ENCODE data around the gene VPS37D. TPM values are rescaled to one million over a fixed set of nuclear protein-coding genes. Genes with fewer than 3 reads are reported as not detected.

Gene VPS37D
- total RNA-seq, 1 experiment from 2014 or later = 8.7 TPM

DNA sequence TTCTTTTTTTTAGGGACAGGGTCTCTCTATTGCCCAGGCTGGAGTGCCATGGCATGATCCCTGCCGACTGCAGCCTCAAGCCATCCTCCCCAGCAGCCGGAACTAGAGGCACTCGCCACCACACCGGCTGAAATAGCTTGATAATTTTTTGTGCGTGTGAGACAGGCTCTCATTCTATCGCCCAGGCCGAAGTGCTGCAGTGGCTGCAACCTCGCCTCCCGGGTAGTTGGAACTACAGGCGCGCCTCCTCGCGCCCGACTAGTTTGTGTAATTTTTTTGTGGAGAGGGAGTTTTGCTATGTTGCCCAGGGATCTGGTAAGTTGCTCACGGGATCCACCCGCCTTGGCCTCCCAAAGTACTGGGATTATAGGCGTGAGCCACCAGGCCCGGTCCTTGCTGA is 17.7 kb downstream of the VPS37D start:
- no peak overlapping the region for H3K27ac ChIP-seq (ENCODE audit: low read depth, low read length, poor library complexity, severe bottlenecking)
- intact Hi-C loops (cut with micrococcal nuclease; ENCODE audit: unreplicated experiment) = no loop called here
- POLR2A ChIA-PET (ENCODE audit: low non-redundant PET) = no interaction called here
- DNase-seq (ENCODE audit: low spot score) = no peak
- H3K36me3 ChIP-seq (ENCODE audit: insufficient read depth, low read length, poor library complexity, severe bottlenecking) = peaks cover 22% of the 10 kb centered on the region
- CTCF ChIA-PET = no interaction called here
- no peaks in the 10 kb centered on the region for H3K9me3 ChIP-seq (ENCODE audit: low read depth, low read length, poor library complexity, severe bottlenecking)
- peaks cover 13% of the 10 kb centered on the region for H3K4me1 ChIP-seq (ENCODE audit: insufficient read depth, low read length, poor library complexity, severe bottlenecking)
- H3K4me3 ChIP-seq (ENCODE audit: low read depth, low read length, poor library complexity, severe bottlenecking) = no peak overlapping the region
- H3K27me3 ChIP-seq (replicated peaks; ENCODE audit: insufficient read depth, low read depth, low read length, poor library complexity) = no peaks in the 10 kb centered on the region
- BruUV-seq (replicated peaks) = no TSS peak
- TF ChIP-seq CTCF (conservative IDR thresholded peaks at IDR 0.05; ENCODE audit: low read depth, low read length) = no peak
- TF ChIP-seq EZH2 (IDR thresholded peaks at IDR 0.05; ENCODE audit: borderline replicate concordance, low read depth, low read length, poor library complexity, severe bottlenecking) = no peak

DNA sequence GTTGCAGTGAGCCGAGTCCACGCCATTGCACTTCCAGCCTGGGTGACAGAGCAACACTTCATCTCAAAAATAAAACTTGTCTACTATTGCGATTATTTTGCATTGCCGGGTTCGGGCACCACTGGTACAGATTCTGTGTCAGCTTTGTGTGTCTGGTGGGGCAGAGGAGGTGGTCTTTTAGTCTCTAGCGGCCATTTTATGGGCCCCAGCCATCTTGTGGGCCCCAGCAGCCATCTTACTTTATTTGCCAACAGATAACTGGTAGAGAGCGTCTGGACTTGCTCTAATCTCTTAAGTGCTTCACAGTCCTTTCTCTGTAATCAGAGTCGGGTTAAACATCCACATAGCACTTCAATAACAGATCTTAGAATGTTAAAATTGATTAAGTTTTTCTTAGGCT is 20.7 kb downstream of the VPS37D start:
- BruUV-seq (replicated peaks) = no TSS peak
- no peaks in the 10 kb centered on the region for H3K9me3 ChIP-seq (ENCODE audit: low read depth, low read length, poor library complexity, severe bottlenecking)
- ChIA-PET CTCF (no interaction called here), POLR2A (ENCODE audit: low non-redundant PET) (no interaction called here)
- no peak overlapping the region for H3K4me3 ChIP-seq (ENCODE audit: low read depth, low read length, poor library complexity, severe bottlenecking)
- TF ChIP-seq CTCF (conservative IDR thresholded peaks at IDR 0.05; ENCODE audit: low read depth, low read length) (no peak), EZH2 (IDR thresholded peaks at IDR 0.05; ENCODE audit: borderline replicate concordance, low read depth, low read length, poor library complexity, severe bottlenecking) (no peak)
- no peaks in the 10 kb centered on the region for H3K4me1 ChIP-seq (ENCODE audit: insufficient read depth, low read length, poor library complexity, severe bottlenecking)
- H3K36me3 ChIP-seq (ENCODE audit: insufficient read depth, low read length, poor library complexity, severe bottlenecking) = peaks cover 43% of the 10 kb centered on the region
- H3K27me3 ChIP-seq (replicated peaks; ENCODE audit: insufficient read depth, low read depth, low read length, poor library complexity) = no peaks in the 10 kb centered on the region
- H3K27ac ChIP-seq (ENCODE audit: low read depth, low read length, poor library complexity, severe bottlenecking) = no peak overlapping the region
- intact Hi-C loops (cut with micrococcal nuclease; ENCODE audit: unreplicated experiment) = no loop called here
- DNase-seq (ENCODE audit: low spot score) = no peak

GRCh38 chr7:73690646-73691045 is 23.0 kb downstream of the VPS37D start:
- POLR2A ChIA-PET (ENCODE audit: low non-redundant PET) = no interaction called here

More at GRCh38 chr7:73690646-73691045, 23.0 kb downstream of the VPS37D start:
- Histone ChIP-seq H3K27me3 (replicated peaks; ENCODE audit: insufficient read depth, low read depth, low read length, poor library complexity) (no peaks in the 10 kb centered on the region), H3K4me1 (ENCODE audit: insufficient read depth, low read length, poor library complexity, severe bottlenecking) (no peaks in the 10 kb centered on the region), H3K4me3 (ENCODE audit: low read depth, low read length, poor library complexity, severe bottlenecking) (no peak overlapping the region), H3K9me3 (ENCODE audit: low read depth, low read length, poor library complexity, severe bottlenecking) (no peaks in the 10 kb centered on the region), H3K27ac (ENCODE audit: low read depth, low read length, poor library complexity, severe bottlenecking) (no peak overlapping the region), H3K36me3 (ENCODE audit: insufficient read depth, low read length, poor library complexity, severe bottlenecking) (peaks cover 60% of the 10 kb centered on the region)
- TF ChIP-seq CTCF (conservative IDR thresholded peaks at IDR 0.05; ENCODE audit: low read depth, low read length) = no peak
- TF ChIP-seq EZH2 (IDR thresholded peaks at IDR 0.05; ENCODE audit: borderline replicate concordance, low read depth, low read length, poor library complexity, severe bottlenecking) = no peak
- no peak for DNase-seq (ENCODE audit: low spot score)
- BruUV-seq (replicated peaks) = no TSS peak
- intact Hi-C loops (cut with micrococcal nuclease; ENCODE audit: unreplicated experiment) = no loop called here
- CTCF ChIA-PET = no interaction called here
